Hematopoietic multipotent progenitor cell treated with erythropoietin and hydrocortisone succinate and interleukin-3 and kit ligand, for 17 days (in vitro differentiated cells): ENCODE results near the gene ABTB1.
A peak's percentile ranks its signal among the peaks of the same experiment; 100 is the strongest.
"Not testable (repeated sequence)": the region's sequence is repeated elsewhere in the genome, so short reads cannot be mapped to it uniquely, and the experiment has no call there.

ENCODE experiments used
- DNase-seq: peaks from one replicate; pipeline ENCODE4 v3.0.0-alpha.2; 2015; ENCODE audit warnings: low spot score

The ABTB1 gene

DNA sequence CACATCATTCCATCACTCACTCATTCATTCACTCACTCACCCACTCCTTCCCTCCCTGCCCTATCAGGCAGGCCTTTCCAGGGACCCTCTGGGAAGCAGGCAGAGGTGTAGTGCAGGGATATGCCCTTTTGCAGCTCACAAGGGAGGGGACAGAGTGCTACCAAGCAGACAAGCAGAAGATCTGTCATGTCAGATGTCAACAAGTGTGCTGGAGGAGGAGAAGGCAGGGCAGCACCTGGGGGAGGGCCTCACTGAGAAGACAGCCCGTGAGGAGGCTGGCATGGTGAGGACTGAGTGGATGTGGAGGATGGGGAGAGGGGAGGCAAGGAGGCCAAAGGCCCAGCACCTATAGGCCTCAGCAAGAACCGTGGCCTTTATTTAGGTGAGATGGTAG, 15.3 kb downstream of the ABTB1 start:
- DNase-seq: no peak

DNA sequence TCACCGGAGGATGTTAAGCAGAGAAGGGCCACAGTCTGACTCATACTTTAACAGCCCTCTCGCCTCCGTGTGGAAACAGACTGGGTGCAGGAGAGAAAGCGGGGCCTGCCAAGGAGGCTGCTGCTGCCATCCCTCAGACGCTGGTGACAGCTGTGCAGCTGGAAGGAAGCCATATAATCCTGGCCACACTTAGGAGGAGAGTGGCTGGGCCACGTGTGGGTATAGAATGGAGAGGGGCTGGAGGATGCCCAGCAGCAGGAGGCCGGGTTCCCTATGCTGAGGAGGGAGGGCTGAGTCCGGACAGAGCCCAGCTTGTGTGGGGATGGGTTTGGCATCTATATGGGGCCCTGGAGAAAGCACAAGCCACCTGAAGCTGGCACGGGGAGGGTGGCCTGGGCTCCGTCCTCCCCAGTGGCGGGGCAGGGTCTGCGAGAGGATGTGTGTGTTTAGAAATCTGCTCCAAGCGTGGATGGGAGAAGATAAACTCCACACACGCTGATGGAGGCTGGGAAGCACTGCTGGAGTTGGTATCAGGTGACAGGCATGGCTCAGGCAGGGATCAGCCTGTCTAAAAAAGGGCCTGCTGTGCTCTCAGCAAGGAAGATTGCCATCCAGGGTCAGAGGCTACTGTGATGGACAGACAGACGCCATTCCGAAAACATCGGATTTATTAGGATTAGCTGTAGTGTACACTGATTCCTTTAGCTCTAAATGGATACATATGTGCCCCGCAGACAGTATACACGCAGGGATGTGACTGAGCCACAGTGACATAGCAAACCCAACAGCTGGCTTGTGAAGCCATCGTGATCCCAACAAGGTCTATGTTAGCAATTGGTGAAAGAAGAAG, 15.9 kb downstream of the ABTB1 start:
- no peak for DNase-seq

DNA sequence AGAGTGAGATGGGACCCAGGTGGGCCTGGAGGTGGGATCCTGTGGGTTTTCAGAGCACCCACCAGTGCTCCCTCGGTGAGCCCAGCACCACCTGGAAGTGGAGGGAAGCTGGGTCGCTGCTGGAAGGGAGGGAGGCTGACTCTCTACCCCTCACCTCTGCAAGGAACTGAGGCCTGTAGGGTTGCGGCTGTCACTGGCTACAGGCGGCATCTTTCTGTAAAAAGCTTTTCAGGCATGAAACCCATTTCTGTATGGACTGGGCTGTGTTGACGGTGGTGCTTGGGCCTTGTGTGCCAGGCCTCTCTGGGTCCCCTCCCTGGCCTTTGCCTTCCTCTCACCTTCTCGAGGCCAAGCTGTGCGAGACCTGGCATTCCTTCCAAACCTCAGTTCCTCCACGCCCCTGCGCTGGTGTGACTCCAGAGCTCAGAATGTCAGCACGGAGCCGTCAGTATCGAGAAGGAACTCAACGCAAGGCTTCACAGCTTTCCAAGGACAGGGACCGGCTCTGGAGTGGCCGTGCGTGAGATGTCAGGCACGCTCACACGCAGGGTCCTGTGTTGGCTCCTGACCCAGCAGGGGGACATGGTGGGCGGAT, 16.6 kb downstream of the ABTB1 start:
- DNase-seq: no peak

DNA sequence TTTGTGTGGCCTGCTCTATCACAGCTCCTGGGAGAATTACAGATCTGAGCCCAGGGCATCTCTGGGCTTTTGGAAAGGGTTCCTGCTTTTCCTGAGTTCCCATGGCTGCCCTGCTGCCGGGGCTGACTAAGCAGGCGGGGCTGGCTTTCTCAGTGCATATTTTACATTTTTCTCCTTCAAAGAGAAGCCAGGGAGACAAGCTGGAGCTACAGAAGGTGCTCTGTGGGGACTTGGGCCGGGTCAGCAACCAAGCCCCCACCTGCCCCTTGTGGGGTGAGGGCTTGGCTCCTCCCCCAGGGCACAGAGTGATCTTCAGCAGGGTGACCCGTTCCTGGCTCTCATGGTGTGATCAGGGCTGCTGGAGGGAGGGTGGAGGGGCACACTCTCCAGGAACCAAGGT, 17.4 kb downstream of the ABTB1 start:
- DNase-seq: no peak

DNA sequence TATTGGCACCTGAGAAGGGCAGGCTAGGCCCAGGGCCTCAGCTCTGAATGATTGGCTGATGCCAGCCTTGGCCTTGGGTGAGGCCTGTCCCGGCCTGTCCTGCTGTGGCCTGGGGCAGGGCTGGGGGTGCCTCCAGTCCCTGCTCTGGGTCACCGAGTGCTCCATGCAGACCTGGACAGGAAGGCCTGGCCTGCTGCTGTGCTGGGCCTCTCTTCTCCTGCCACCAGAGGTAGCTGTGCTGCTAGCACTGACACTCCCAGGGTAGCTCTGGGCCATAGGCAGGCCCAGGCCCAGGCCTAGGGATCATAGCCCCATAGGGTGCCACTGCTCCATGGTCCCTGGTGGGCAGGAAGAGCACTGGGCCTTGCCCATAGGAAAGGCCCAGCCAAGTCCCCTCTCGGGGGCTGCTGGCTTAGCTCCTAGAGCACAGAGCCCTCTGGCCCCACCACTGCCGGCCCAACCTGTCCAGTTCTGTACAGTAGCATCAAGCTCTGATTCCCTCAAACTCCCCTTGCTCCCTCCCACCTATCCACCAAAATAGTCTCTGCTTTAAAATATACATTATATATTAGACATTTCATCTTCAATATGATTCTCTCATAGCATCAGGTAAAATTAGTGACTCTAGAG, 18.2 kb downstream of the ABTB1 start:
- peak; percentile 56 for DNase-seq

DNA sequence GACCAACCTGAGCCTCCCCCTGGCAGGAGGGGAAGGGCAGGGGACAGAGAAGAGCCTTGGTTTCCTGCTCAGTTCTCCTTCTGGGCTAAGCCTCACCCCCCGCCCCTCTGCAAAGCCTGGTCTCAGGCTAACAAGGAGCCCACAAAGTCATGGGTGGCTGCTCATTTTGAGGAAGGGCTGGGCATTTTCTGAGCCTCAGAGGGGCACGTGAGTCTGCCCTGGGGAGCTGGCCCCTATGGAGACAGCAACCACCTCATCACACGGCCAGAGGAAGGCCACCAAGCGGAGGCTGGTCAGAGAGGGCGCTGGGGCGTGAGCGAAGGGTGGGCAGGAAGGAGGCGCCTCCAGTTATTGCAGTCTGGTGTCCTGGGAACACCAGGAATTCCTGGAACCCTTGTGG, 18.7 kb downstream of the ABTB1 start:
- no peak for DNase-seq

DNA sequence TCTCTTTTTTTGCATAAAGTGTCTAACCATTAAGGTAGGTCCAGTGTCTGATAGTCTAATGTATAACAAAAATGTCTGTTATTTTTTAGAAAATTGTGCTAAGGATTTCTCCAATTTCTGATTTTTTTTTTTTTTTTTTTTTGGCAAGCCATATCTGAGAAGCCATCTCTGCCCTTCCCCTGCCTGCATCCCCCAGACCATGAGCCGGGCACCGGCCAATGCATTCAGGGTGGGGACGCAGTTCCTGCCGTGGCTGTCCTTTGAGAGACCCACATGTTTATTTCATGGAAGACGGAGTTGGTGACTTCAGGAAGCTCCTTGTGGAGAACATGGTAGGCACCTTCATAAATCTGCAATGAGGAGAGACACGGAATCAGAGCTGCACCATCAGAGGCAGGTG, 19.2 kb downstream of the ABTB1 start:
- DNase-seq: no peak

DNA sequence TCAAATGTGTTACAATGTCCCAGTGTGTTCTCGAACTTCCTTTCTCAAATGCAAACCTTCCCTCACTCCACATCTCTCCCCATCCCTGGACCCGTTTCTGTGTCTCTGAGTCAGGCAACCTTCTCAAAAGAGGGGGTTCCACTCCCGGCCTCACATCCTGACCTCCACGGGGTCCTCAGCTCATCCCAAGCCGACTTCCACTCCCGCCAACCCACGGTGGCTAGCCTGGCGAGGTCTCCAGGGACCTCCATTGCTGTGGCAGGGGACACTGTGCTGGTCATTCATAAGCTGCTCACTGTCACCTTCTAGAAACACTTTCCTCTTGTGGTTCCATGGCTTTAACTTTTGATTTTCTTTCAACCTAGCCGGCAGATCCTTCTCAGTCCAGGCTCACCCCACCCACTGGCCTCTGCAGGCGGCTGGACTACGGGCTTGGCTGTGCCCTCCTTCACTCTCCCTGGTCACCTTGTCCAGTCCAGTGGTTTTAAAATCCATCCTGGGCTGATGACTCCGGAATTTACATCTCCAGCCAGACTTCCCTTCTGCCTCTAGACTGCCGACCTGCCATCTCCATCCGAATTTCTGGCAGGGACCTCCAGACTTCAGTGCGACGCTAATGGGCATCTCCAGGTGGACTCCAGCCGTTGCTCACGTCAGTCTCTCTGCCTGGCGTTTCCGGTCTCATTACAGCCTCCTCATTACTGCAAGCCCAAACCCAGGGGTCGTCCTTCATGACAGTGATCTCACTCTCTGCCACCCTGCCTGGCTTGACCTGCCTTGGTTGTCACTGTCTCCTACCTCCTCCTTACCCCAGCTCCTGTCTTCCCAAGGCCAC, 20.0 kb downstream of the ABTB1 start:
- no peak for DNase-seq

DNA sequence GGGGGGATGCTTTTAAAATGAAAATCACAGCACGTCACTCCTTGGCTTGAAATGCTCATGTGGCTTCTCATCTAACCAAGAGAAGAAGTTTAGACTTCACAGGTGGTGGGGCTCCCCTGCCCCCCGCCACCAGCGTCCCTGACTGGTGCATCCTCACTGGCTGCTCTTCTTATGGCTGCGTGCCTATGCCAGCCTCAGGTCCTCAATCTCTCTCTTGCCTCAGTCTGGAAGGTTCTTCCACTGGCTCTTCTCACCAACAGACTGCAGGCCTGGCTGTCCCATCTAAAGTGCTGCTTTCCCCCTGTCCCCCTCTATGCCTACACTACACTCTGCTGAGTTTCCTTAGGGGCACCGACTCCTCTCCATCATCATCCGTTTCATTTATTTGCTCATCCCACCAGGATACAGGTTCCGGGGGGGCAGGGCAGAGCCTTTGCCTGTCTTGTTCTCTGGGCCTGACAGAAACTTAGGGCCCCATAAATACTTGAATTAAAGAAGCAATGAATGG, 20.6 kb downstream of the ABTB1 start:
- no peak for DNase-seq

DNA sequence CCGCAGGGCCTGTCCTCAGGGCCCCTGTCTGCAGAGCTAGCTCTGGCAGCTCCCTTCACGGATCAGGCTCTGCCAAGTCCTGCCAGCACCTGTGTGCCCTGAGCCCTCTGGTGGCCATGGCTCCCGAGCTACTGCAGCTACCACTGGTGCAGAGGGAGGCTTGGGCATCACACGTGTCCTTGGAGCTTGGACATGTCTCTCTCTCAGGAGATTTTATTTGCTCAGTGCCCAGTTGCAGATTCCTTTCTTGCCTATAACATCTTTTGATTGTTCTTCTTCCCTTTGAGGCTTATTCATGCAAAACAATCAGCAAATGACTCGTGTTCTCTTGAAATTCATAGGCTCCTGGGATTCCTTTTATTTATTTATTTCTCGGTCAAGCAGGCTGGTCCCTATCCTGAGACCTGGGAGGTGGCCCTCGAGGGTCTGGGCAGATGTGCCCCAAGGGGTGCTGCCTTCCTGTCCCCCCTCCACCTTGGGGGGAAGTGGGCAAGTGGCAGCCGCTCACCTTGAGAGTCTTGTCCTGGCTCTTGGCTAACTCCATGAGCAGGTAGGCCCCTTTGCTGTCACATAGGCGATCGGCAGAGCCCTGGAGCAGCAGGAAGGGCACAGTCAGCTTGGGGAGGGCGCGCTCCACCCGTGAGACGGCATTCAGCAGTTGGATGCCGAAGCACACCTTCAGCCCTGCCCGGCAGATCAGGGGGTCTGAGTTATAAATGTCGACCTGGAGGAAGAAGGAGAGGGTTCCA, 21.9 kb downstream of the ABTB1 start:
- DNase-seq: peak; percentile 59

DNA sequence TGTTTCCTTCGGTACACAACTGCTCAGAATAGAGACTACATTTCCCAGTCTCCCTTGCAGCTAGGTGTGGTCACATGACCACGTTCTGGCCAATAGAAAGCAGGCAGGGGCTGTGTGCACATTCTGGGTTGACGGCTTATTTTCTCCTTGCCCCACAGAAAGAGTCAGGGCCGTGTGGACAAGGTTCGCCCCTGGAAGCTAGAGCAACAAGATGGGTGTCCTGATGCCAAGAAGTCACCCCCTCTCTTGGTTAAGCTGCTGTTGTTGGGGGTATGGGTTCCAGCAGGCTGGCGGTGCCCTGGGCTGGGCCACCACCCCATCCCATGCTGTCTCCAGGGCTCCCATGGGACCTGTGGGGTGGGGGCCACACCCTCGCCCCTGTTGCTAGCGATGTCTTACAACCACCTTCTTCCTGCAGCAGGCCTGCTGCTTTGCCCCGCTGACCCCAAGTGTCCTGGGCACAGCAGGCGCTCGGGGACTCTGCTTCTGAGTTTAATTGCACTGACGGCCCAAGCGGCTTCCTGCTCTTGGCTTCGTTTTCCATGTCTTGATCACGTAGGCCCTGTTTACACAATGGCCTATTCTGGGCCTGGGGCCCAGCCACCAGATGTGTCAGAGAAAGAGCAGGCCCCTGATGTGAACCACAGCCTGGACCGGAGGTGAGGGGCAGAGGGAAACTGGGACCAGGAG, 24.9 kb downstream of the ABTB1 start:
- peak; percentile 81 for DNase-seq

DNA sequence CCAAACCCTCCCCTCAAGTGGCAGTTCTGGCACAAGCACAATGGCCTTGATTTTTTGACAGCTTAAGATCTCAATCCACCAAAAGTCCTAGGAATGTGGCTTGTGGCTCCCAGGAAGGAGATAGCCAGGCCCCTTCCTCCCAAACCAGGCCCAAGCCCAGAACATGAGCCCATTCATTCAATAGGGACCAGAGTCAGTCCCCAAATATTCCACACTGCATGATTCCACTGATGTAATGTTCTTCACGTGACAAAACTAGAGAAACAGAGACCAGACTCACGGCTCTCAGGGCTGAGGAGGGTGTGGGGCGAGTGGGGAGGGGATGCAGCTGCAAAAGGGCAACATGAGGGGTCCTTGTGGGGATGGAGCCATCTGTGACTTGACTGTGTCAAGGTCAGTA, 25.5 kb downstream of the ABTB1 start:
- no peak for DNase-seq

DNA sequence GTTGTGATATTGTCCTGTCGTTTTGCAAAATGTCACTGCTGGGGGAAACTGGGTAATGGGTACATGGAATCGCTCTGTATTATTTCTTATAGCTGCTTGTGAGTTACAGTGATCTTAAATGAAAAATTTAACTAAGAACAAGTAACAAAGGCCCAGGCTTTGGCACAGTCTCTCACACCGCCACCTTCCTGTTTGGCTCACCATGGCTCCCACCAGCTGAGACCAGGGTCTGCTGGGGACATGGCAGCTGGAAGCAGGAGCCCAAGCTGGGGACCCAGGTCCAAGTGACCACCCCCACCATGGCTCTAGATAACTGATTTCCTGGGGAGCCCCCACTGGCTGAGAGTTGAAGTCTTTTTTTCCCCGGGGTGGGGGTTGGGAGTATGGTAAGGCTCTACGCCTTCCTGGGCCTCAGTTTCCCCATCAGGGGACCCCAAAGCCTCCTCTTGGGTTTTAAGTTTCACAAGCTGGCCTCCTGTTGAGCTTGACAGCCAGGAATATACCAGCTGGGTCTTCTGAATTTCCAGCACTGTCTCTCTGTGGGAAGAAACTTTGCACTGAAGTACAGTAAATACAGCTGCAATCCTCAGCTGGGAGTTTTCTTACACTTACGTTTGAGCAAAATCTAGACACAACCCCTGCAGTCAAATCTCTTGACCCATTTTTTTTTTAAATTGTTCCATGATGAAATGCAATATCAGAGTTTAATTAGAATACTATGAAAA, 26.1 kb downstream of the ABTB1 start:
- no peak for DNase-seq

DNA sequence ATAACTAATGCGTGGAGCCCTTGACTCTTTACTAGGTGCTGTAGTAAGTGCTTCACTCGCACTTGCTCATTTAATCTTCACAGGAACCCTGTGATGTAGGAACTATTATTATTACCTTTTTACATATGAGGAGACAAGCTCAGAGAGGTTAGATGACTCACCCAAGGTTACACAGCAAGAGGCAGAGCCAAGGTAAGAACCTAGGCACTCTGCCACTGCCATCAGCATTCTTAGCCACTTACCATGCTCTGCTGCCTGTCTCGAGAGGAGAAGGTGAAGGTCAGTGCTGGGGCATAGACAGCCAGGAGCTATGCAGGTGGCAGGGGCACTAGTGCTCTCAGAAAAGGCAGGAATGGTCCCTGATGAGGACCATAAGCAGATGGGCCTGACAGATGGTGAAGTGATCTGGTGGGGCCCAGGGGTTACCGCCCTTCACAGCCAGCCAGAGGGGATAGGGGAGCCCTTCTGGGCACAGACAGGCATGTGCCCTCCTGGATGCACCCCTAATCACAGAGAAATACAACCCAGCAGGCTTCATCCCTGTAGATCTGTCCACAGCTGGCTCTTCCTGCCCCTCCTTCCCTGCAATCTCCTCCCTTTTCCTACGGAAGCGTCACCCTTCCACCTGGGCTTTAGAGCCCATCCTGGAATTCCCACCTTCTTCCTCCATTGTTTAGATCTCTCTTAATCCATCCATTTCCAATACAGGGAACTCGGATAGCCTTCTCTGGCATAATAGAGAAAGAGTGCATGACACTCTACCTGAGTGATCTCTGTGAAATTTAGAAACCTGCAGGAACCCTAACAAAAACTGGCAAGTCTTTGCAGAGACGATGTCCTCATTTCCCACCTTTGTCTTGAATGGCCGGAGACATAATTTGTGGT, 26.9 kb downstream of the ABTB1 start:
- DNase-seq: peak; percentile 41

DNA sequence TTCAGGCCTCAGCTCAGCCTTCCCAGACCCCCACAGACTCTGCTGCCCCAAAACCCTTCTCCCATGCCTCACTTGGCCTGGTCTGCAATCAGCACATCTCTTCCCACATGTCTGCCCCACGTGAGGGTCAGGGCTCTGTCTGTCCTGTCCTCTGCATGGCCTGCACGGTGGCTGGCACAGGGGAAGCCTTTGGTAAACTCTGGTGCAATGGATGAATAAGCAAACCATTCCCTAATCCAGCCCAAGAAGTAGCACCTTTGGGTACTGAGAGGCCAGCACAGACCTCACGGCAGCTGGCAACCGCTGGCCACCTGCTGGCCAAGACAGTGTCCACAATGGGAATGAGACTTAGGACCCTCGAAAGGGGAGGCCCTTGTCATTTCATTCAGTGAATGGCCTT, 27.7 kb downstream of the ABTB1 start:
- DNase-seq: no peak

DNA sequence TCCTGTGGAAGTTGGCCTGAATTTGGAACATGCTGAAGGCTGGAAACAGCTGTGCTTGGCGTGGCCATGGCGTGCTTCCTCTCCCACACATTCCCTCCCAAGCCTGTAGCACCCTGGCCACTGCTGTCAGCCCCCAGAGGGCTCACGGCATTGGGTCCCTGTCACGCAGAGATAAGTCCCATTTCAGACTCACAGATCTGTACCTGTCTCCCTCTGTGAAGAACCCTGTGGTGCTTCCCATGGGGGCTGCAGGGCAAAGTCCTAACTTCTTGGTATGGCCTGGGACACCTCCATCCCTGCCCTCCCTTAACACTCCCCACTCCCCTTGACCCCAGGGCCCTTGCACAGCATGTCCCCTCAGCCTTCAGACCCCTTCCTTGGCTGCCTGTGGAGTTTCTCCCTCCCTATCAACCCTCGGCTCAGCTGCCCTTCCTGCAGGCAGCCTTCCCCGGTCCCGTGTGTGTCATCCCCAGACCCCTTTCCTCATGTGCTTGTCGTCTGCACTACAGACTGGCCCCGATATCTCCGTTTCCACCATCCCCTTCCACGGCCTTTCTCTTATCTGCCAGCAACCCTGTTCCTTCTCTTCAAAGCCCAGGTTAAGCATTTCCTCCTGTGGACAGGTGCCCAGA, 28.6 kb downstream of the ABTB1 start:
- DNase-seq: peak; percentile 53

DNA sequence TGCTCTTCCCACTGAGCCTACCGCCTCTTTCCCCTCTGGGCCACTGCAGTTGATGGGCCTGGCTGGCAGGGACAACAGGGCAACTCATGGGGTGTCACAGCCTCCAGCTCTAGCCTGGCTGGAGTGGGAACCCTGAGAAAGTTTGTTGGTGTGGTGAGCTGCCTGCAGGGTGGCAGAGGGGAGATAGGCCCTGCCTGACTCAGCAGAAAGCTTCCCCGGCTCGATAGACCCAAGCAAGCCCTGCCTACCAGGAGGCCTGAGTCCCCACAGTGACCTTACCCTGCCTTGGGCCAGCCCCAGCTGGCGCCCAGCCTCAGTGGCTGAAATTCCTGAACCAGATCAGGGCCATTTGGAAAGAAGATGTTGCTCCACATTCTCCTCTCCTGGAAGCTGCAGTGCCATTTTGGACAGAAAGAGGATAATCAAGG, 29.4 kb downstream of the ABTB1 start:
- DNase-seq: peak; percentile 89

DNA sequence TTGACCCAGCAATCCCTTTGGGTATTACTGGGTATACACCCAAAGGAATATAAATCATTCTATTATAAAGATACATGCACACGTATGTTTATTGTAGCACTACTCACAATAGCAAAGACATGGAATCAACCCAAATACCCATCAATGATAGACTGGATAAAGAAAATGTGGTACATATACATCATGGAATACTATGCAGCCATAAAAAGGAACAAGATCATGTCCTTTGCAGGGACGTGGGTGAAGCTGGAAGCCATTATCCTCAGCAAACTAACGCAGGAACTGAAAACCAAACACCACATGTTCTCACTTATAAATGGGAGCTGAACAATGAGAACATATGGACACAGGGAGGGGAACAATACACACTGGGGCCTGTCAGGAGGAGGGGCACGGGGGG, 32.1 kb downstream of the ABTB1 start:
- not testable (repeated sequence) for DNase-seq

DNA sequence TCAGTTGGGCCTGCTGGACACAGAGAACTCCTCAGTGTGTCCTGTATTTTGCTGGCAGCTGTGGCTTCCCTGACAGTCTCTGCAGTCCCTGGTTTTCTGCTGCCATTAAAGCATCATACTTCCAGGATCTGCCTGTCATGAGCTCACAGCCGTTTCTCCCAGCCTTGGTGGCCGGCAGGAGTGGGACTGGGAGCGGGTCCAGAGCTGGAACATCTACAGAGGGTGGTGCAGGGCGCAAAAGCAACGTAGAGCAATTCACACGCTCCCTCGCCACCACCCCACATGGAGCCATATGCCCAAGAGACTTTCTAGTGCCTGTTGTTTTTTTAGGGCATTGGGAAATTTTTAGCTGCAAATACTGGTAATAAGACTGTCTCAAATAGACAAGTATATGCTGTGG, 33.6 kb downstream of the ABTB1 start:
- no peak for DNase-seq
